ENCODE results near the gene CDH23. TPM values are rescaled to one million over a fixed set of nuclear protein-coding genes. Genes with fewer than 3 reads are reported as not detected.

The CDH23 gene
- total RNA-seq, 2 experiments from 2014 or later = 4.7 to 4.9 TPM

- CTCF ChIA-PET = interaction anchor here (0.6 to 3.6 kb wide), 22 partner anchors 8 to 430 kb away, joined by 3 to 31 read pairs (median 4); no protein-coding TSS in a partner anchor
- ATAC-seq (peak; percentile 95), DNase-seq (peak; percentile 77)
- POLR2A ChIA-PET = no interaction called here
- H3K36me3 Mint-ChIP-seq (ENCODE audit: low read depth) = no peaks in the 10 kb centered on the region
- H3K9me3 Mint-ChIP-seq (ENCODE audit: insufficient read depth) = no peaks in the 10 kb centered on the region
- peaks cover 9% of the 10 kb centered on the region for H3K27me3 Mint-ChIP-seq (ENCODE audit: low read depth)
- H3K27ac Mint-ChIP-seq = no peak overlapping the region
- H3K4me3 Mint-ChIP-seq = no peak overlapping the region
- no peaks in the 10 kb centered on the region for H3K4me1 Mint-ChIP-seq (ENCODE audit: low read depth)
Observed at GRCh38 chr10:71383972-71384687, 12.6 kb upstream of the CDH23 start.

GRCh38 chr10:71388171-71388570, 8.5 kb upstream of the CDH23 start:
- ChIA-PET POLR2A (no interaction called here), CTCF (interaction anchor here (1.9 kb wide), 1 partner anchor 10 kb away, joined by 4 read pairs; no protein-coding TSS in a partner anchor)
- ATAC-seq (no peak), DNase-seq (no peak)
- Mint-ChIP-seq H3K36me3 (ENCODE audit: low read depth) (no peaks in the 10 kb centered on the region), H3K4me1 (ENCODE audit: low read depth) (no peaks in the 10 kb centered on the region), H3K27me3 (ENCODE audit: low read depth) (peaks cover 29% of the 10 kb centered on the region), H3K9me3 (ENCODE audit: insufficient read depth) (no peaks in the 10 kb centered on the region), H3K27ac (no peak overlapping the region), H3K4me3 (no peak overlapping the region)

- H3K4me3 Mint-ChIP-seq = no peak overlapping the region
- ATAC-seq (no peak), DNase-seq (no peak)
- CTCF ChIA-PET = interaction anchor here (1.2 to 1.9 kb wide), 2 partner anchors 10 to 11 kb away, joined by 3 to 4 read pairs; no protein-coding TSS in a partner anchor
- no peaks in the 10 kb centered on the region for H3K4me1 Mint-ChIP-seq (ENCODE audit: low read depth)
- H3K9me3 Mint-ChIP-seq (ENCODE audit: insufficient read depth) = no peaks in the 10 kb centered on the region
- H3K27ac Mint-ChIP-seq = no peak overlapping the region
- POLR2A ChIA-PET = no interaction called here
- H3K27me3 Mint-ChIP-seq (ENCODE audit: low read depth) = peaks cover 34% of the 10 kb centered on the region
- H3K36me3 Mint-ChIP-seq (ENCODE audit: low read depth) = no peaks in the 10 kb centered on the region
Observed at GRCh38 chr10:71388583-71389310, 8.0 kb upstream of the CDH23 start.

GRCh38 chr10:71389768-71390460, 6.8 kb upstream of the CDH23 start:
- DNase-seq (no peak), ATAC-seq (no peak)
- no peaks in the 10 kb centered on the region for H3K36me3 Mint-ChIP-seq (ENCODE audit: low read depth)
- no peaks in the 10 kb centered on the region for H3K9me3 Mint-ChIP-seq (ENCODE audit: insufficient read depth)
- H3K27me3 Mint-ChIP-seq (ENCODE audit: low read depth) = peaks cover 42% of the 10 kb centered on the region
- H3K4me1 Mint-ChIP-seq (ENCODE audit: low read depth) = no peaks in the 10 kb centered on the region
- no peak overlapping the region for H3K4me3 Mint-ChIP-seq
- CTCF ChIA-PET = interaction anchor here (1.2 to 1.9 kb wide), 3 partner anchors 9 to 12 kb away, joined by 3 to 6 read pairs (median 4); no protein-coding TSS in a partner anchor
- no peak overlapping the region for H3K27ac Mint-ChIP-seq
- POLR2A ChIA-PET = no interaction called here

- ATAC-seq (no peak), DNase-seq (no peak)
- Mint-ChIP-seq H3K4me1 (ENCODE audit: low read depth) (no peaks in the 10 kb centered on the region), H3K36me3 (ENCODE audit: low read depth) (no peaks in the 10 kb centered on the region), H3K4me3 (no peak overlapping the region), H3K27ac (no peak overlapping the region), H3K9me3 (ENCODE audit: insufficient read depth) (no peaks in the 10 kb centered on the region), H3K27me3 (ENCODE audit: low read depth) (peaks cover 48% of the 10 kb centered on the region)
- ChIA-PET POLR2A (no interaction called here), CTCF (interaction anchor here (0.9 to 1.6 kb wide), 4 partner anchors 9 to 318 kb away, joined by 3 to 6 read pairs (median 4); no protein-coding TSS in a partner anchor)
Observed at GRCh38 chr10:71390461-71390835, 6.3 kb upstream of the CDH23 start.

GRCh38 chr10:71390921-71391690, 5.6 kb upstream of the CDH23 start:
- Mint-ChIP-seq H3K9me3 (ENCODE audit: insufficient read depth) (no peaks in the 10 kb centered on the region), H3K4me1 (ENCODE audit: low read depth) (peaks cover 2% of the 10 kb centered on the region), H3K4me3 (no peak overlapping the region), H3K27me3 (ENCODE audit: low read depth) (peaks cover 54% of the 10 kb centered on the region), H3K36me3 (ENCODE audit: low read depth) (no peaks in the 10 kb centered on the region), H3K27ac (no peak overlapping the region)
- no peak for DNase-seq
- no peak for ATAC-seq
- ChIA-PET CTCF (interaction anchor here (0.9 to 1.6 kb wide), 4 partner anchors 10 to 317 kb away, joined by 3 to 6 read pairs (median 4); no protein-coding TSS in a partner anchor), POLR2A (no interaction called here)

GRCh38 chr10:71391701-71392100, 5.0 kb upstream of the CDH23 start:
- H3K27me3 Mint-ChIP-seq (ENCODE audit: low read depth) = peaks cover 49% of the 10 kb centered on the region
- no peaks in the 10 kb centered on the region for H3K36me3 Mint-ChIP-seq (ENCODE audit: low read depth)
- DNase-seq (no peak), ATAC-seq (no peak)
- no peak overlapping the region for H3K27ac Mint-ChIP-seq
- no peaks in the 10 kb centered on the region for H3K9me3 Mint-ChIP-seq (ENCODE audit: insufficient read depth)
- peaks cover 3% of the 10 kb centered on the region for H3K4me1 Mint-ChIP-seq (ENCODE audit: low read depth)
- ChIA-PET POLR2A (no interaction called here), CTCF (interaction anchor here (0.9 to 1.6 kb wide), 3 partner anchors 178 to 317 kb away, joined by 3 to 5 read pairs (median 4); no protein-coding TSS in a partner anchor)
- no peak overlapping the region for H3K4me3 Mint-ChIP-seq

GRCh38 chr10:71392292-71392691, 4.4 kb upstream of the CDH23 start:
- POLR2A ChIA-PET = no interaction called here
- no peak for DNase-seq

GRCh38 chr10:71392791-71393781, 3.6 kb upstream of the CDH23 start:
- no peak for DNase-seq

More at GRCh38 chr10:71392292-71392691, 4.4 kb upstream of the CDH23 start:
- Mint-ChIP-seq H3K4me3 (no peak overlapping the region), H3K36me3 (ENCODE audit: low read depth) (no peaks in the 10 kb centered on the region), H3K27ac (no peak overlapping the region), H3K27me3 (ENCODE audit: low read depth) (peaks cover 51% of the 10 kb centered on the region), H3K4me1 (ENCODE audit: low read depth) (peaks cover 3% of the 10 kb centered on the region), H3K9me3 (ENCODE audit: insufficient read depth) (no peaks in the 10 kb centered on the region)
- no peak for ATAC-seq
- CTCF ChIA-PET = interaction anchor here (0.9 to 1.3 kb wide), 2 partner anchors 8 to 178 kb away, joined by 3 read pairs; no protein-coding TSS in a partner anchor

GRCh38 chr10:71393841-71394475, 2.8 kb upstream of the CDH23 start:
- POLR2A ChIA-PET = no interaction called here
- ATAC-seq = no peak

More at GRCh38 chr10:71392791-71393781, 3.6 kb upstream of the CDH23 start:
- H3K4me1 Mint-ChIP-seq (ENCODE audit: low read depth) = peaks cover 6% of the 10 kb centered on the region
- no peaks in the 10 kb centered on the region for H3K9me3 Mint-ChIP-seq (ENCODE audit: insufficient read depth)
- POLR2A ChIA-PET = no interaction called here
- H3K27me3 Mint-ChIP-seq (ENCODE audit: low read depth) = peaks cover 59% of the 10 kb centered on the region
- H3K27ac Mint-ChIP-seq = no peak overlapping the region
- no peak for ATAC-seq
- H3K4me3 Mint-ChIP-seq = no peak overlapping the region
- no peaks in the 10 kb centered on the region for H3K36me3 Mint-ChIP-seq (ENCODE audit: low read depth)
- CTCF ChIA-PET = interaction anchor here (0.9 to 1.3 kb wide), 2 partner anchors 9 to 177 kb away, joined by 3 read pairs; no protein-coding TSS in a partner anchor

More at GRCh38 chr10:71393841-71394475, 2.8 kb upstream of the CDH23 start:
- Mint-ChIP-seq H3K9me3 (ENCODE audit: insufficient read depth) (no peaks in the 10 kb centered on the region), H3K27me3 (ENCODE audit: low read depth) (peaks cover 64% of the 10 kb centered on the region), H3K4me1 (ENCODE audit: low read depth) (peaks cover 6% of the 10 kb centered on the region), H3K36me3 (ENCODE audit: low read depth) (no peaks in the 10 kb centered on the region), H3K27ac (no peak overlapping the region), H3K4me3 (no peak overlapping the region)
- no peak for DNase-seq
- CTCF ChIA-PET = no interaction called here

Measured in activated CD8-positive, alpha-beta T cell treated with anti-CD3 and anti-CD28 coated beads, Interleukin-2, amount 10 ng/mL, durations not matched to agents 7 days and 5 days (primary cell).